ENCODE results near the gene SLC35B2. TPM values are rescaled to one million over a fixed set of nuclear protein-coding genes. Genes with fewer than 3 reads are reported as not detected.
"Not testable (repeated sequence)": the region's sequence is repeated elsewhere in the genome, so short reads cannot be mapped to it uniquely, and the experiment has no call there.

The SLC35B2 gene
- total RNA-seq, 1 experiment from 2014 or later: 189 TPM

DNA sequence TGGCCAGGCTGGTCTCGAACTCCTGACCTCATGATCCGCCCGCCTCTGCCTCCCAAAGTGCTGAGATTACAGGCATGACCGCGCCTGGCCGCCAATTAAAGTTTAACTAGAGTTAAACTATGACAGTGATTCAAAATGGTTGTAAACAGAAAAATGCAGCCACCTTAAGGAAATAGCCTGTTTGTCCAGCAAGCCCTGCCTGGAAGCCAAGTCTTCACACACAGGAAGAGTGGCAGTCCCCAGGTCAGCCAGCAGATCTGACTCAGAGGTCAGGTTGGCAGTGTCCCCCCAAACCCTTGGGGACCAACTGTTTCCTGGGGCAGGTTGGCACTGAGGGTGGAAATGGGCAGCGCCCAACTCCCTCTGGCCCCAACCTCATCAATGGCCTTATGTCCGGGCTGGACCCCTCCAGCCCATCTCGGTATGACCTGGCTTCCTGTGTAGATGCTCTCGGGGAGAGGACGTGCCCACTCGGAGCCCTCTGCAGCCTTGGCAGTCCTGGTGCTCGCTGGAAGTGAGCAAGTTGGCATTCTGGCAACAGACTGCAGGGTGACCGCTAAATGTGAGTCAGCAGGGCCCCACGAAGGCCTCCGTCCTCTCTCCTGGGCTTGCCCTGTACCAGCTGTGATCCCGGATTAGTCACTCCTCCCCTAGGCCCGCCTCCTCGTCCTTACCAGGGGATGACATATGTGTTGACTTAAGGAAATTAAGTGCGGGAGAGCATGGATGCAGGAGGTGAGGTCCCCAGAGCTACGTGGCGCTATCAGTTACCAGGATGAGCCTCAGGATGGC, 20.1 kb downstream of the SLC35B2 start:
- DNase-seq (ENCODE audit: low spot score): peak; percentile 97

DNA sequence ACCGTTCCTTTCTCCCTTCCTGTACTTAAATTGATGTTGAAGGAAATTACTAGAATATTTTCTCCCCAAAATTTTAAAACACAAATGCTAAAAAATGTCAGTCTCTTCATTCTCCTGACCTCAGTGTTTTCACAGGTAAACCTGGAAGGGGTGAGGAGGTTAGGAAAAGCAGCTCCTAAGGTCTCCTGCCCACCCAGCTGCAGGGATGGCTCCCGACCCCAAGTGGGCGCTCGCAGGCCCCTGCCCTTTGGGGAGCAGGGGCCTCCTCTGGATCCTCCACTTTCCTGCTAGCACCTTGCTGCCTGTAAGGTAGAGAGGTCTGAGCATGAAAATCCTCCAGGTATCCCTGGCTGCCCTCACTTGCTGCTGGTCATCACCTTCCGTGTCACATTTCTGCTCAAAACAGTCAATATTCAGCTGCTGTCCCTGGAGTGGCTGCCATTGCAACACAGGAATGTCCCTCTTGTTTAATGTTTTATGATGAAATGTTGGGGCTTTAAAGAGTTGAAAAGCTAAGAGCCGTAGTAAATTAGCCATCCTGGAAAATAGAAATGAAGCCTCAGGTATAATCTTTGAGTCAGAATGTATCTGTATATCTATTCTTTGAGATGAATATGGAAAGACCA, 21.3 kb downstream of the SLC35B2 start:
- no peak for DNase-seq (ENCODE audit: low spot score)

DNA sequence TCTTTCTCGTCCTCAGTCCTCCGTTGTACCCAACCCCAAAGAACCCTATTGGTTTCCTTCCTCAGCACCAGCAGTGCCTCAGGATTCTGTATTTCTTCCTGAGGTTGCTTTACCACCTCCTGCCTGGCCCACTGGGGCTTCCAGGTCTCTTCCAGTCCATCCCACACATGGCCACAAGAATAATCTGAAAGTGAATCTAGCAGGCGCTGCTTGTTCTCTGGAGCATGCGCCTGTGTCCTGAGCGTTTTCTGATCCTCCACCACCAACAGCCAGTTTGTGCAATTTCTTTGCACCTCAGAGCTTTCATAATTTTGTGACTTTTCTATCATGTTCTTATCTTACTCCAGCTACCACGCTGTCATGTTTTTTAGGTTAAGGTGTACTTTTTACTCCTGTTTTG, 22.1 kb downstream of the SLC35B2 start:
- no peak for DNase-seq (ENCODE audit: low spot score)

DNA sequence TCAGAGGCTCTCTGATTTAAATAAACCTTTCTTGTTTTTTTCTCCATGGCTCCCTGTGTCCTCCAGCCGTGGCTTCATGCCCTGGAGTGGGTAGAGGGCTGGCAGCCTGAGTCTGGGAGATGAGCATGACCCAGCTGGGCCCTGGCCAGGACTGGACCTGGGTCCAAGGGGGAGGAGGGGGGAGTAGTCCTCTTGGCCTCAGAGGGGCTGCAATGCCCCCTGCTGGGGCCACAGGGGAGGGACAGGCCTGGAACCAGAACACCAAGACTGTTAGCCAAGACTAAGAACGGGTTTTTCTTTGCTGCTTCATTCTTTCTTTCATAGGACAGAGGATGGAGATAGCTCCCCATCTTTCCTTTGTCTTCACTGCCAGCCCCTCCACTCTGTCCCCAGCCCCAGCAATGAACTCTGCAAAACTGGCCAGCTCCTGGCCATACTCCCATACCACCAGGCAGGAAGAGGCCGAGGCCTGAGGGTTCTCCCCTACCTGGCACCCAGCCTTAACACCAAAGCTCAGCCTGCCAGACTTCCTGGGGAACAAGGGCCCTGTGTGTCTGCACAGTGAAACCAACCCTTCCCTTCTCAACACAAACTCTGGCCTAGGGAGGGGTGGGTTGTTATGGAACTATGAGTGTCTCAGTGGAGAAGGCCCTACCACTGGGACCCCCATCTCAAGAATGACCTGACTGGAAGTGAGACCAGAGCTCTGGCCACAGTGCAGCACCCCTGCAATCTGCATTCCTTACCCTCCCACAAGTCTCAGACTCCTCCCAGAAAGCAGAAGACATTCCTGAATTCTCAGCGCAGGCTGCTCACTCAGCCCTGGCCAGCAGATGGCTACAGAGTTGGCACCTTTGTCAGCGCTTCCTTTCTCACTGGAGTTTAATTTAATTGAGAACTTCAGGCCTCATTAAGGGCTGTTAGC, 23.0 kb downstream of the SLC35B2 start:
- peak; percentile 81 for DNase-seq (ENCODE audit: low spot score)

DNA sequence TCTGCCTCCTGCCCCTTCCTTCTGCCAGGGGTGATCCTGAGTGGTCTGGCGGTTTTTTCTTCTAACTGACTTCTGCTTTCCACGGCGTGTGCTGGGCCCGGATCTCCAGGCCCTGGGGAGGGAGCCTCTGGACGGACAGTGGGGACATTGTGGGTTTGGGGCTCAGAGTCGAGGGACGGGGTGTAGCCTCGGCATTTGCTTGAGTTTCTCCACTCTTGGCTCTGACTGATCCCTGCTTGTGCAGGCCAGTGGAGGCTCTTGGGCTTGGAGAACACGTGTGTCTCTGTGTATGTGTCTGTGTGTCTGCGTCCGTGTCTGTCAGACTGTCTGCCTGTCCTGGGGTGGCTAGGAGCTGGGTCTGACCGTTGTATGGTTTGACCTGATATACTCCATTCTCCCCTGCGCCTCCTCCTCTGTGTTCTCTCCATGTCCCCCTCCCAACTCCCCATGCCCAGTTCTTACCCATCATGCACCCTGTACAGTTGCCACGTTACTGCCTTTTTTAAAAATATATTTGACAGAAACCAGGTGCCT, 23.7 kb downstream of the SLC35B2 start:
- no peak for DNase-seq (ENCODE audit: low spot score)

DNA sequence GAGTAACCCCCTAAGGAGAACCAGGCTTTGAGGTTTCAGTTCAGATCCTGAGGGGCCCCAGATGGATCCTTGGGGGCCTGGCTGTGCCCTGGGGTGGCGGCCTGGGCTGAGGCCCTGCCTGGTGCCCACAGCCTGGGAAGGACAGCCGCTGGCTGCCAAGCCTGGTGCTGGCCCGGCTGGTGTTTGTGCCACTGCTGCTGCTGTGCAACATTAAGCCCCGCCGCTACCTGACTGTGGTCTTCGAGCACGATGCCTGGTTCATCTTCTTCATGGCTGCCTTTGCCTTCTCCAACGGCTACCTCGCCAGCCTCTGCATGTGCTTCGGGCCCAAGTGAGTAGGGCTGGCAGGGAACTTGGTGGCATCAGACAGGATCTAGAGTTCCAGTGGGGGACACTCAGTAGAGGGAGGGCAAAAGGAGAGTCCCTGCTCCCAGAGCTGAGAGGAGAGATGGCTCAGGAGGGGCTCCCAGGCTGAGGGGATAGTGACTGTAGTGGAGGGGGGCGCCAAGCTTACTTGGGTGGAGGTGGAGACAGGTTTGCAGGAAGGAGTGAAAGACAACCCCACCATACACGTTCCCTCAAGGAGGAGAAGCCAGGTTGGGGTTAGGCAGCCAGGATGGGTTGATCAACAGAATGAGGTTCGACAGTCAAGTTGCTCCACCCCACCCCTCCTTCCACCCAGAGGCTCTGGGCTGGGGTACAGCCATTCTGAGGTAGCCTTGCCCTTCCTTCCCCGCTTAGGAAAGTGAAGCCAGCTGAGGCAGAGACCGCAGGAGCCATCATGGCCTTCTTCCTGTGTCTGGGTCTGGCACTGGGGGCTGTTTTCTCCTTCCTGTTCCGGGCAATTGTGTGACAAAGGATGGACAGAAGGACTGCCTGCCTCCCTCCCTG, 24.4 kb downstream of the SLC35B2 start:
- DNase-seq (ENCODE audit: low spot score): no peak

DNA sequence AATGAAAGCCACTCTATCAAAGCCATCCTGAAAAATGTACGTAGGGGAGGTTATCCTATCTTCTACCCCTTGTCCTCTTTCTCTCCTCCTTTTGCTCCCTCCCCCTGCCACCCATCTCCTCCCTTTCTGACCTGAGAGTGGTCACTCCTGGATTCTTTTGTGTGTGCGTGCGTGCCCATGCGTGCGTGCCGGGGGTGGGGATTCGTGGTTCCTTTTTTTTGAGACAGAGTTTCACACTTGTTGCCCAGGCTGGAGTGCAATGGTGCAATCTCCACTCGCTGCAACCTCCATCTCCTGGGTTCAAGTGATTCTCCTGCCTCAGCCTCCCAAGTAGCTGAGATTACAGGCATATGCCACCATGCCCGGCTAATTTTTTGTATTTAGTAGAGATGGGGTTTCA, 25.9 kb downstream of the SLC35B2 start:
- not testable (repeated sequence) for DNase-seq (ENCODE audit: low spot score)

DNA sequence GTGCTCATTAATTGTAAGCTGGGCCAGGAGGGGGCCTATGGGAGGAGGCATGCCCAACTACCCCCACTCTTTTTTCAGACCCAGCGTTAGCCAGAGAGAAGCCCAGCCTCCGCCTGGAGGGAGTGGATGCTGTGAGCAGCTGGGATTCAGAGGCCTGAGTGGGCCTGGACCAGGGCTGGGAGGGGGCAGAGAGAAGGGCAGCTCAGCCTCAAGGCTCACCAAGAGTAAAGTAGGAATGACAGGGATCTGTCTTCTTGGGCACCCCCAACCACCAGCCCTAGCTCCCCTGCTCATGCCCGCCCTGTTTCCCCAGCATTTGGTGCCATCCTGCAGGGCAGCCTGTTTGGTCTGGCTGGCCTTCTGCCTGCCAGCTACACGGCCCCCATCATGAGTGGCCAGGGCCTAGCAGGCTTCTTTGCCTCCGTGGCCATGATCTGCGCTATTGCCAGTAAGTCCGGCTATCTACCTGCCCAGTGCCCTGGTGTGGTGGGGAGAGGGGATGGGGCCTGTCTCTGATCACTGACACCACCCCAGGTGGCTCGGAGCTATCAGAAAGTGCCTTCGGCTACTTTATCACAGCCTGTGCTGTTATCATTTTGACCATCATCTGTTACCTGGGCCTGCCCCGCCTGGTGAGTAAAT, 27.2 kb downstream of the SLC35B2 start:
- DNase-seq (ENCODE audit: low spot score): no peak

DNA sequence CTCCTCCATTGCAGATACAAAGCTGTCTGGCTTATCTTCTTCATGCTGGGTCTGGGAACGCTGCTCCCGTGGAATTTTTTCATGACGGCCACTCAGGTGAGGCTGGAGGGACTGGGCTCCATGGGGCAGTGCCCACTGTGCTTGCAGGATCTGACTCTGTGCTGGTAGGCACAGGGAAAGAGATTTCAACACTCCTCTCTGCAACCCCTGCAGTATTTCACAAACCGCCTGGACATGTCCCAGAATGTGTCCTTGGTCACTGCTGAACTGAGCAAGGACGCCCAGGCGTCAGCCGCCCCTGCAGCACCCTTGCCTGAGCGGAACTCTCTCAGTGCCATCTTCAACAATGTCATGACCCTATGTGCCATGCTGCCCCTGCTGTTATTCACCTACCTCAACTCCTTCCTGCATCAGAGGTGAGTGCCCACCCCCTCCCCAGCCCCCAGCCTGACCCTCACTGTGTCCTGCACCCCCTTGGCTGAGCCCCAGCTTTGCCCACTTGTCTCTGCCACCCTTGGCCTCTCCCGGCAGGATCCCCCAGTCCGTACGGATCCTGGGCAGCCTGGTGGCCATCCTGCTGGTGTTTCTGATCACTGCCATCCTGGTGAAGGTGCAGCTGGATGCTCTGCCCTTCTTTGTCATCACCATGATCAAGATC, 27.8 kb downstream of the SLC35B2 start:
- no peak for DNase-seq (ENCODE audit: low spot score)

DNA sequence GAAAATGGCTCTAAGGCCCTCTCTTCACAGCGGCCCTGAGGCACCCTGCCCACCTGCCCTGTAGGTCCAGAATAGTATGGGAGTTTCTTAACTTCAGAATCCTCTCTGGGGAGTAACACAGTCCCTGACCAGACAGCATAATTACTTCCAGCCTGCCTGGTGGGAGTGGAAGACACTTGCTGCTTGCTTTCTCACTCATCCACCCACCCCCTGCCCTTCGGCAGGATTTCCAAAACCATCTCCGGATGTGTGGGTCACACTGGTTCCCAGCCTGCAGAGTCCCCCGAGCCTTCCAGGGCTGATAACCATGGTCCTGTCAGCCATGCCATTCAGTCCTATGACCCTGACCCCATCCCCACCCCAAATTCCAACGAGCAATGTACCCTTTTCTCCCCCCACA, 28.5 kb downstream of the SLC35B2 start:
- DNase-seq (ENCODE audit: low spot score): no peak

DNA sequence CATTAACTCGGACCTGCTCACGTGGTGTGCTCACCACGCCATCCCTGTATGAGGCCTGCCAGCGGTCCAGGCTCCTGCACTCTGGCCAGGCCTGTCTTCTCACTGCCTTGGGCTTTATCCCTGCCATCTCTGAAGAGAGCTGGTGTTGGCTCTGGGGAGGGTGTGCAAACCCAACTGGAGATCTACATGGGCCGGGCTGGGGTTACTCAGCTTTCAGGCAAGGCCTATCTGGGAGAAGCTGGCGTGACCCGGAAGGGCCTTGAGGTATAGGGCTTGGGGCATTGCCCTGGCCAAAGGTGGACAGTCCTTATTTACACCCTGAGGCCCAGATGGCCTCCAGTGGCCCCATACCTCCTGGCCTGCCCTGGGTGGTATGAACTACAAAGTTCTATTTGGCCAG, 28.9 kb downstream of the SLC35B2 start:
- DNase-seq (ENCODE audit: low spot score): no peak

DNA sequence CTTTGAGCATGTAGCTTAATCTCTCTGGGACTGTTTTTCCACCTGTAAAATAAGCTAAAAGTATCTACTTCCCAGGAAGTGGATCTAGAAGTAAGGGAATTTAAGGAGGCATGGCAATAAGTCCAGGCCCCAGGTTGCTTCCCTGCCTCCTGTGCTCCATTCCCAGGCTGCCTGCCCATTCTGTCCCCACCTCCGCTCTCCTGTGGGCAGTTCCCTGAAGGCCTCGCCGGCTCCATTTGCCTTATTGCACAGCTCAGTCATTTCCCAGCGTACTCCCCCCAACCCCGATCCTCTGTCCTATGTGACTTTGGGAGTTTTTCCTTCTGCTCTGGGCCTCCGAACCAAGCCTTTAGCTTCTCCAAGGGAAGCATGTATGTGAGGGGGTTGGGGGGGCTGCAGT, 29.3 kb downstream of the SLC35B2 start:
- DNase-seq (ENCODE audit: low spot score): no peak

DNA sequence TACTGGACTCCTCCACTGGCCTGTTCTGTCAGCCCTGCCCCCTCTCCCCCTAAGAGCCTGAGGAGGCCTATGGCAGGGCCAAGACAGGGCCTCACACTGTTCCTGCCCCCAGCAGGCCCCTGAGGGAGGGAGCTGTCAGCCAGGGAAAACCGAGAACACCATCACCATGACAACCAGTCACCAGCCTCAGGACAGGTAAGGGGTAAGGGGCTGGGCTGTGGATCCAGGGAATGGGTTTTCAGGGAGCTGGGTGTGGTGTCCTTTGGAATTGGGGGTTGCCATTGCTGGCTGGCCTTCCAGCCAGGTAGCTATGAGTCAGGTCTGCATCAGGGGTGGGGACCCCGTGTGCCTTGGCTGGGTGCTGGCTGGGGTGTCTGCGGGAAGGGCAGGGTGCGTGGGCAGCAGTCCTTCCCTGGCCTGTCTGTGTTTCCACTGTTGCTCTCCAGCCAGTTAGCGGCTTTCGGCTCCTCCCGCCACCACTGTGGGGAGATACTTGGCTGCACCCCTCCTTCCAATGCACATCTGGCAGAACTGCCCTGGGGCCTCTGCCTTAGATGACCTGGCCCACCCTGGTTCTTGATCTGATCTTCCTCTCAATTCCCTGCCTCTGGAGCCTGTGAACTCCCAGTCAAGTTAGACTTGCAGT, 30.1 kb downstream of the SLC35B2 start:
- DNase-seq (ENCODE audit: low spot score): no peak

DNA sequence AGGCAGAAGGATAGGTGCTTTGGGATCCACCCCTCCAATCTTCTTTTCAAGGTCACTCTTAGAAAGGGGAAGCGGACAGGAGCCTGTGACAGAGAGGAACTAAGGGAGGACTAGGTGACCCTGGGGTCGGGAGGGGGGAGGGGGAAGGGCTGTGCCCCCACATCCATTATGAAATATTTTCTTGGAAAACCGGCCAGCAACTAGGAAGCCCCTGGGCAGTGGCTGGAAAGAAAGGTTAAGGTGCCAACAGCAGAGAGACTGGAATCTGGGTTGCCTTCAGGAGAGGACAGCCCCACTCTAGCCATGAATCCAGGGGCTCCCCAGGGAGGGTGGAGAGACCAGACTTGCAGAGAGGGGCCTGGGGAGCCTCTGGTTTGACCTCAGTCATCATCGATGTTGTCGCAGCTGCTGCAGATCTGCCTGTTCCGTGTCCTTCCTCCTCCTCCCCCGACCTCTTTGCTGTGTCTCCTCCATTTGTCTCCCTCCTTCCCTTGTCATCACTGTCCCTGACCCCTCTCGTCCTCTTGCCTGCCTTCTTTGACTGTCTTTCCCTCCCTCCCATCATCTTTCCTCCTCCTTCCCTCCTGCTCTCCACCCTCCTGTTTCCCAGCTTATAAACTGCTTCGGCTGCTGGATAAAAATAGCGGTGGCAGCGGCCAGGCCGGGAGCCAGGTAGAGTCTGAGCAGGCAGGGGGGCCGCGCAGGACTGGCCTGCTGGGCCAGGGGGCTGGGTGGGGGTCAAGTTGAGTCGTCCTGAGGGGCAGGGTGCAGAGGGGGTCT, 30.8 kb downstream of the SLC35B2 start:
- DNase-seq (ENCODE audit: low spot score): no peak

DNA sequence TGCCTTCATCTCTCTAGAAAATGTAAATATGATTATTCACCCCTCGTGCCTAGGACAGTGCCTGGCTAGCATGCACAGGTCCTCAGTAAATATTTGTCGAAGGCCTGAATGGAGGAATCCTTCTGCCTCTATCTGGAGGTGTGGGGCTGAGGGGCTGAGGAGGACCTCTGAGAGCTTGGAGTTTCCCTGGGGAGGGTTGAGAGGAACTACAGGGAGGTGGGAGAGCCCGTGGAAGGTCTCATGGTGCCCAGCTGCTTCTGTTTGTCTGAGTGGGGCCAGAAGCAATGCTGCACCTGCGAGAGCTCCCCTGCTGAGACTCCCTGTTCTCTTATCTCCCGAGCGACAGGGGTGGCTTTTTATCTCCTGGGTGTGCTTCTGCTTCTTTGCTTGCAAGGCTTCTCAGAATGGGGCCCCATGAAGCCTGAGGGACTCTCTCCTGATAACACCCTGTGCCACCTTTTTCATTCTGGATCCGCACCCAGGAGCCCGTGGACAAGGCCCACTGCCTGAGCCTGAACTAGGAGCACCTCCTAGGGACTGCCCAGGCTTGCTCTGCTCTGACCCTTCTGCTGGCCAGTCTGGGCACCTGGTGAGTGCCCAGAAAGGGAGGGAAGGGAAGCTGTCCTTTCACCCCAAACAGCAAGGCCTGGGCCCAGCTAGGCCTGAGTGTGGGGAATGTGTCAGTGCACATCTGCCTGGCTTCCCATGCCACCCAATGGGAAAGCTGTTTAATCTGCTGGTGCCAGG, 31.6 kb downstream of the SLC35B2 start:
- DNase-seq (ENCODE audit: low spot score): no peak

DNA sequence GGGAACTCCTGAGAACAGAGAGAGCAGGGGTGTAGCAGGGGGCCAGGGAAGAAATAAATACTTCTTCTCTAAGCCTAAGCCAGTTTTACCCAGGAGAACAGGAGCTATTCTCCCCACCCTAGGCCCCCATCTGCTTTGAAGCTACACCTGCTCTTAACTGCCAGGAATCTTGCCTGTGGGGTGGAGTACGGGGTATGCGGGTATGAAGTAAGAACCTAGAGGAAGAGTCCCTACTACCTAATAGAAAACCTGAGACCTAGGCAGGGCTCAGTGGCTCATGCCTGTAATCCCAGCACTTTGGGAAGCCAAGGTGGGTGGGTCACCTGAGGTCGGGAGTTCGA, 32.4 kb downstream of the SLC35B2 start:
- DNase-seq (ENCODE audit: low spot score): no peak

DNA sequence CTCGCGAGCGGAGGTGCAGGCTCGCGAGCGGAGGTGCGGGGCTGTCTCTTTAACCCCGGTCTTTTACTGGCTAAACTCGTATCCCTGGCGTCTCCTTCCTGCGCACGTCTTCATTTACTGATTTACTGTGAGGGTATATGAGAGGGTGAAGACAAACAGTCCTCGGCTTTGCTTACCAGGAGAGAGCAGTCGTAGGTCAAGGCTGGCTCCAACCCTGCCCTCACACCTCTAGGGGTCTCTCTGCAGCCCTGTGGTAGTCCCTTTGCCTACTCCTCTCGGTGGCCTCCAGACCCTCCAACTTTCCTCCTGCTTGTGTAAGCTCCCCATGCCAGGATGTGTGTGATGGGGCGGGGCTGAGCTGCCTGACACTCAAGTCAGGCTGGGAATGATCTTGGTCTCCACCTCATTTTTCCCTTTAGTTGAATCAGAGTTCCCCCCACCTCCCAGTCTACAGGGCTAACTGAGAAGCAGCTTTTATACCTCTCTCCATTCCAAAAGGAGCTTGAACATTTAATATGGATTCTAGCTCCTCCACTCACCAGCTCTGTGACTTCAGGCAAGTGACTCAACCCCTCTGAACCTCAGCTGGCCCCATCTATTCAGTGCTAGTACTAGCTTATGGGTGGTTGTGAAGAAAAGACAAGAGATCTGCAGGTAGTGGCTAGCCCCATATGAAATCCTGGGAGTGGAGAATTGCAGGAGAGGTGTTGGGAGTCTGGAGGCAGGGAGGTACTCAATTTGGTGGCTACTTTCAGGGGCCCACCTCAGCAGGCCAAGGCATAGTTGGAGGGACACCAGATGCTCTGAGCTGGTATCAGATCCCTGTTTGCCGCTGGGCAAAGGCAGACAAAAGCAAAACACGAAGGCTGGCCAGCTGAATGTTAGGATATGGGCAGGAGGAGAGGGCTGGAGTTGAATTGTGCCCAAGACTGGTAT, 33.0 kb downstream of the SLC35B2 start:
- DNase-seq (ENCODE audit: low spot score): peak; percentile 39
